ENCODE results near the gene DERA. TPM values are rescaled to one million over a fixed set of nuclear protein-coding genes. Genes with fewer than 3 reads are reported as not detected.

The DERA gene
- total RNA-seq, 1 donor from 2014 or later, result 20.2 TPM

DNA sequence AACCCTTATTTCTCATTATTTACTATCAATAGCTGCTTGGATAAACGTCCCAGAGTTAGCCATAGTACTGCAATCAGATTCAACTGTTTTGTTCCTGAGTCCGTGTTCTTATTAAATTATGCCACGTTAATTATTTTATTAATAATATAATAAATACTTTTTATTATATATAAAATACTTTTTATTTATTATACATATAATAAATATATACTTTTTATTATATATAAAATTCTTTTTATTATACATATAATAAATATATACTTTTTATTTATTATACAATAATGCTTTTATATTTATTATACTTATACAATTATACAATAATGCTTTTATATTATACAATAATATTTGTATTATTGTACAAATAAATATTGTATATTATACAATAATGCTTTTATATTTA, 17.9 kb upstream of the DERA start:
- Histone ChIP-seq H3K27me3 (ENCODE audit: low read depth) (no peaks in the 10 kb centered on the region), H3K4me3 (no peak overlapping the region), H3K36me3 (peaks cover 66% of the 10 kb centered on the region), H3K27ac (replicated peaks) (no peak overlapping the region), H3K4me1 (peaks cover 18% of the 10 kb centered on the region), H3K9me3 (replicated peaks) (no peaks in the 10 kb centered on the region)
- DNase-seq, result no peak
- TF ChIP-seq CTCF (IDR thresholded peaks at IDR 0.05; ENCODE audit: borderline replicate concordance), result no peak
- intact Hi-C loops (cut with micrococcal nuclease), result no loop called here

GRCh38 chr12:15896867-15897266, 14.3 kb upstream of the DERA start:
- Histone ChIP-seq H3K27me3 (ENCODE audit: low read depth) (no peaks in the 10 kb centered on the region), H3K36me3 (peaks cover 73% of the 10 kb centered on the region)

DNA sequence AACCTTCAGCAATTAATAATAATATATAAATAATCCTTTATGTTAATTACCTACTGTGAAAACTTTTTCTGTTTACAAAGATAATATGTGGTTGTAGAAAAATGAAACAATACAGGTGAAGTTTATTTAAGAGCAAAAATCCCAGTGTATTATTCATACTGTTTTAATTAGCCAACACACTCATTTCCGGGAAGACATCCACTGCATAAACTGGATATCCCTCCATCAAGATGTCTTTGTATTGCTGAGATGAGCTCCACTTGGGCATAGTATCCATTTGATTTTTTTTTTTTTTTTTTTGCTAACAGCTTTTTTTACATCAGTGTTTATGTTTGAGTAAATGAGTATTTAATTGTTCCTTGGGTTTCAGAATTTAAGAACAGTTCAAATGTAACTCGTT, 13.7 kb upstream of the DERA start:
- peaks cover 78% of the 10 kb centered on the region for H3K36me3 ChIP-seq
- H3K4me1 ChIP-seq, result no peaks in the 10 kb centered on the region
- no peaks in the 10 kb centered on the region for H3K27me3 ChIP-seq (ENCODE audit: low read depth)
- intact Hi-C loops (cut with micrococcal nuclease), result no loop called here
- H3K27ac ChIP-seq (replicated peaks), result no peak overlapping the region
- DNase-seq, result no peak
- no peak for TF ChIP-seq CTCF (IDR thresholded peaks at IDR 0.05; ENCODE audit: borderline replicate concordance)
- no peak overlapping the region for H3K4me3 ChIP-seq
- H3K9me3 ChIP-seq (replicated peaks), result no peaks in the 10 kb centered on the region

More at GRCh38 chr12:15896867-15897266, 14.3 kb upstream of the DERA start:
- no peak overlapping the region for H3K4me3 ChIP-seq
- H3K9me3 ChIP-seq (replicated peaks), result no peaks in the 10 kb centered on the region
- no peak overlapping the region for H3K27ac ChIP-seq (replicated peaks)
- intact Hi-C loops (cut with micrococcal nuclease), result no loop called here
- no peak for TF ChIP-seq CTCF (IDR thresholded peaks at IDR 0.05; ENCODE audit: borderline replicate concordance)
- no peak for DNase-seq
- no peaks in the 10 kb centered on the region for H3K4me1 ChIP-seq

DNA sequence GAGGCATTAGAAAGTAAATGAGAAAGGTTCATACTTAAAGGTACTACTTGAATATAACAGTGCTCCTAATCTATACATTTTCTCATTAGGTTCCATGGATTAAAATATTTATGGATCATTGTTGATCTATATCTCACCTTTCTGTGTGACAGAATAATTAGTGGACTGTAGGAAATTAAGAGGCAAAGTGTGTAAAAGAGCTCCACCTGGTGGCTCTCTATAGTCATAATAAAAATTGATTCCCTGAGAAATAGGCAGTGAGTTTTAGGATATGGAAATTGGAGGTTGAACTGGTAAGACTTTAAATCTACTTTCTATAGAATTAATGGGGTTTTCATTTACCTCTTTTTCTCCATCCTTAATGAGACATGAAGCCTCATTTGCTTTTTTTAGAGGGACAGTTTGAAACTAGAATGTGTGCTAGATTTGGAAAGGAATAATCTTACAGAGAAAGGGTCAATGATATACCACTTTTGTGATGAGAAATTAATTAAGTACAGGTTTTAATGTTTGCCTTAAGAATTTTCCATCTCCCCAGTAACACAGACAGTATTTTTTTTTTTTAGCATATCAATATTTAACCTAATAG, 11.8 kb upstream of the DERA start:
- H3K9me3 ChIP-seq (replicated peaks), result no peaks in the 10 kb centered on the region
- TF ChIP-seq CTCF (IDR thresholded peaks at IDR 0.05; ENCODE audit: borderline replicate concordance), result peak; percentile 77
- H3K36me3 ChIP-seq, result peaks cover 87% of the 10 kb centered on the region
- H3K4me1 ChIP-seq, result no peaks in the 10 kb centered on the region
- intact Hi-C loops (cut with micrococcal nuclease), result no loop called here
- no peak overlapping the region for H3K27ac ChIP-seq (replicated peaks)
- no peaks in the 10 kb centered on the region for H3K27me3 ChIP-seq (ENCODE audit: low read depth)
- H3K4me3 ChIP-seq, result no peak overlapping the region
- no peak for DNase-seq

DNA sequence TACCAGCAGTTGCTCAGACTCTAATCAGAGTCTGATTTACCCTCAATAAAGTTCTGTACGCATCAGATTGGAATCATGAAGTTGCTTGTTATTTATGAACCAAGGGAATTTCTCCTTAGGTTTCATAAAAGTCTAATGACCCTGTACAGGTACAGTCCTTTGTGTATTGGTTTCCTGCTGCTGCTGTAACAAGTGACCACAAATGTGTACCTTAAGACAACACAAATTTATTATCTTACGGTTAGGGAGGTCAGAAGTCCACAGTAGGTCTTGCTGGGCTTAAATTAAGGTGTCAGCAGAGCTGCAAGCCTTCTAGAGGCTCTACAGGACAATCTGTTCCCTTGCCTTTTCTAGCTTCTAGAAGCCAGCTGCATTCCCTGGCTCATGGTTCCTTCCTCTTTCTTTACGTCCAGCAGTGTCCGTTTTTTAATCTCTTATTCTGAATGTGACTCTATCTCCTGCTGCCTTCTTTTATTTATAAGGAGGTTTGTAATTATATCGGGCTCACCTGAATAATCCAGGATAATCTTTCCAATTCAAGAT, 6.7 kb upstream of the DERA start:
- Histone ChIP-seq H3K36me3 (peaks cover 65% of the 10 kb centered on the region), H3K27me3 (ENCODE audit: low read depth) (no peaks in the 10 kb centered on the region), H3K9me3 (replicated peaks) (no peaks in the 10 kb centered on the region), H3K4me3 (no peak overlapping the region), H3K27ac (replicated peaks) (peak overlapping the region; percentile 16), H3K4me1 (no peaks in the 10 kb centered on the region)
- intact Hi-C loops (cut with micrococcal nuclease), result no loop called here
- no peak for TF ChIP-seq CTCF (IDR thresholded peaks at IDR 0.05; ENCODE audit: borderline replicate concordance)
- DNase-seq, result no peak
